Upper lobe of left lung (tissue), 6 donors: Measurements from ENCODE around the gene TECTA. TPM values are rescaled to one million over a fixed set of nuclear protein-coding genes. Genes with fewer than 3 reads are reported as not detected.

Experiments
- ATAC-seq, 2 donors: fragments of 200-7000 bp; cut with Tn5 transposase; one replicate each; pipeline ENCODE4 v1.9.1; 2022; ENCODE audit warnings: mild to moderate bottlenecking in 2 of 2, moderate library complexity in 2 of 2; ENCODE audit not compliant: low FRiP score in 2 of 2
- DNase-seq, 2 donors: peaks; one replicate each; pipeline ENCODE4 v3.0.0-alpha.2; 2019 to 2020
- H3K27ac ChIP-seq, 4 donors: fragments of 200-600 bp; sonication (generic); one replicate each; pipeline ENCODE4 v1.5.1; 2016 to 2019
- H3K27me3 ChIP-seq, 4 donors: fragments of 200-600 bp; sonication (generic); one replicate each; pipeline ENCODE4 v1.5.1; 2017 to 2019
- H3K36me3 ChIP-seq, 4 donors: fragments of 200-600 bp; sonication (generic); one replicate each; pipeline ENCODE4 v1.5.1; 2016 to 2019
- H3K4me1 ChIP-seq, 4 donors: fragments of 200-600 bp; sonication (generic); one replicate each; pipeline ENCODE4 v1.5.1; 2018 to 2019
- H3K4me3 ChIP-seq, 4 donors: fragments of 200-600 bp; sonication (generic); one replicate each; pipeline ENCODE4 v1.5.1; 2017 to 2019; ENCODE audit warnings: mild to moderate bottlenecking in 2 of 4, moderate library complexity in 1 of 4
- H3K9me3 ChIP-seq, 4 donors: fragments of 200-600 bp; sonication (generic); one replicate each; pipeline ENCODE4 v1.5.1; 2018 to 2019
- CTCF ChIP-seq, 6 experiments: fragments of 450-650 bp in 4 of 6; fragments of 200-600 bp in 2 of 6; sonication (generic) in 2 of 6; IDR thresholded peaks; one replicate each; pipeline ENCODE4 v1.5.1; 2016 to 2019; ENCODE audit warnings: antibody characterized with exemption in 6 of 6
- EP300 ChIP-seq, 4 donors: sonication (generic); formaldehyde crosslinking; IDR thresholded peaks; one replicate each; pipeline ENCODE4 v1.5.1; 2017; ENCODE audit warnings: antibody characterized with exemption in 4 of 4, control low read depth in 2 of 4
- POLR2A ChIP-seq, 4 donors: fragments of 450-650 bp; IDR thresholded peaks; one replicate each; pipeline ENCODE4 v1.5.1; 2016 to 2017; ENCODE audit warnings: antibody characterized with exemption in 4 of 4, mild to moderate bottlenecking in 2 of 4
- POLR2AphosphoS5 ChIP-seq, 2 donors: sonication (generic); formaldehyde crosslinking; IDR thresholded peaks; one replicate each; pipeline ENCODE4 v1.5.1; 2017; ENCODE audit warnings: antibody characterized with exemption in 2 of 2
- WGBS, 2 donors: methylation state at CpG; one replicate each; pipeline ENCODE4 v1.1.5; 2017 to 2018; 5-methylcytosine and 5-hydroxymethylcytosine counted together
- total RNA-seq, 6 donors: library from RNA; depleted of rRNA in 4 of 6; stranded (reverse); fragments of >200 nt in 4 of 6; gene quantifications; one replicate each; pipeline versions ENCODE4 v1.1.0 to v1.2.1, GENCODE V29; 2016 to 2021
- donor health status: DM: no; HTN: no; CAD: no; lungs with moderate emphysema.
- donor health status: DM: no; HTN: yes; CAD: no; lungs with severe emphysema.

Gene TECTA
- total RNA-seq, 6 donors from 2014 or later = 0.89 to 4.7 (median 1.8) TPM

- H3K4me3 ChIP-seq = no peak overlapping the region
Observed at GRCh38 chr11:121212536-121213361, 111.7 kb downstream of the TECTA start.

GRCh38 chr11:121213362-121213893, 112.4 kb downstream of the TECTA start:
- ATAC-seq = no peak

More at GRCh38 chr11:121212536-121213361, 111.7 kb downstream of the TECTA start:
- H3K9me3 ChIP-seq = no peaks in the 10 kb centered on the region
- no peaks in the 10 kb centered on the region for H3K36me3 ChIP-seq
- H3K27ac ChIP-seq = no peak overlapping the region
- TF ChIP-seq POLR2A (IDR thresholded peaks at IDR 0.05) (no peak), CTCF (IDR thresholded peaks at IDR 0.05) (no peak), POLR2AphosphoS5 (IDR thresholded peaks at IDR 0.05) (no peak), EP300 (IDR thresholded peaks at IDR 0.05) (no peak)
- ATAC-seq = no peak
- H3K4me1 ChIP-seq = no peaks in the 10 kb centered on the region
- 66 to 87% methylated on average over 3 of the region's 3 CpGs for WGBS, 2 donors
- no peaks in the 10 kb centered on the region for H3K27me3 ChIP-seq
- no peak for DNase-seq

GRCh38 chr11:121214861-121215260, 113.8 kb downstream of the TECTA start:
- no peak overlapping the region for H3K27ac ChIP-seq
- no peak for DNase-seq
- TF ChIP-seq EP300 (IDR thresholded peaks at IDR 0.05) = no peak
- TF ChIP-seq POLR2AphosphoS5 (IDR thresholded peaks at IDR 0.05) = no peak
- no peak for TF ChIP-seq CTCF (IDR thresholded peaks at IDR 0.05)
- TF ChIP-seq POLR2A (IDR thresholded peaks at IDR 0.05) = no peak
- H3K27me3 ChIP-seq = no peaks in the 10 kb centered on the region
- H3K4me3 ChIP-seq = no peak overlapping the region
- H3K4me1 ChIP-seq = no peaks in the 10 kb centered on the region
- ATAC-seq = no peak
- H3K36me3 ChIP-seq = no peaks in the 10 kb centered on the region
- H3K9me3 ChIP-seq = no peaks in the 10 kb centered on the region

More at GRCh38 chr11:121213362-121213893, 112.4 kb downstream of the TECTA start:
- no peak for TF ChIP-seq POLR2A (IDR thresholded peaks at IDR 0.05)
- TF ChIP-seq CTCF (IDR thresholded peaks at IDR 0.05) = no peak
- TF ChIP-seq POLR2AphosphoS5 (IDR thresholded peaks at IDR 0.05) = no peak
- no peak for TF ChIP-seq EP300 (IDR thresholded peaks at IDR 0.05)
- DNase-seq = no peak
- 64% methylated on average over 3 of the region's 3 CpGs; no CpG with 5 or more reads in 1 of the 2 donors for WGBS, 2 donors
- no peak overlapping the region for H3K27ac ChIP-seq
- no peaks in the 10 kb centered on the region for H3K9me3 ChIP-seq
- no peaks in the 10 kb centered on the region for H3K27me3 ChIP-seq
- H3K36me3 ChIP-seq = no peaks in the 10 kb centered on the region
- no peaks in the 10 kb centered on the region for H3K4me1 ChIP-seq
- H3K4me3 ChIP-seq = no peak overlapping the region

GRCh38 chr11:121221496-121222200, 120.6 kb downstream of the TECTA start:
- no peaks in the 10 kb centered on the region for H3K27me3 ChIP-seq
- no peaks in the 10 kb centered on the region for H3K36me3 ChIP-seq
- no peak overlapping the region for H3K27ac ChIP-seq
- WGBS, 2 donors = 80% methylated on average over 5 of the region's 5 CpGs
- no peak for DNase-seq
- H3K9me3 ChIP-seq = no peaks in the 10 kb centered on the region
- TF ChIP-seq EP300 (IDR thresholded peaks at IDR 0.05) (no peak), CTCF (IDR thresholded peaks at IDR 0.05) (no peak), POLR2A (IDR thresholded peaks at IDR 0.05) (no peak), POLR2AphosphoS5 (IDR thresholded peaks at IDR 0.05) (no peak)
- no peak for ATAC-seq
- no peaks in the 10 kb centered on the region for H3K4me1 ChIP-seq
- no peak overlapping the region for H3K4me3 ChIP-seq
